ENCODE data around the gene CDAN1. TPM values are rescaled to one million over a fixed set of nuclear protein-coding genes. Genes with fewer than 3 reads are reported as not detected.

CDAN1 gene
- total RNA-seq, 4 donors from 2014 or later = 8.9 to 12.8 (median 11.3) TPM

DNA sequence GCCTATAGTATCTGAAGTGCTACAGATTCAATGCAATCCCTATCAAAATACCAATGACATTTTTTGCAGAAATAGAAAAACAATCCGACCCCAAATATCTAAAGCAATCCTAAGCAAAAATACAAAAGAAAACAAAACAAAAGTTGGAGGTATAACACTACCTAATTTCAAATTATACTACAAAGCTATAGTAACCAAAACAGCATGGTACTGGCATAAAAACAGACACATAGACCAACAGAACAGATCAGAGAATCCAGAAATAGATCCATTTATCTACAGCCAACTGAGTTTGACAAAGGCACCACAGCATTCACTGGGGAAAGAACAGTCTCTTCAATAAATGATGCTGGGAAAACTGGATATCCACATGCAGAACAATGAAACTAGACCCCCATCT, 23.8 kb upstream of the CDAN1 start:
- H3K36me3 ChIP-seq = peaks cover 0 to 19% (median 9%) of the 10 kb centered on the region in 4 donors
- TF ChIP-seq POLR2AphosphoS5 (IDR thresholded peaks at IDR 0.05) (no peak), EP300 (IDR thresholded peaks at IDR 0.05) (no peak), POLR2A (IDR thresholded peaks at IDR 0.05; ENCODE audit: low read depth) (no peak), CTCF (IDR thresholded peaks at IDR 0.05) (no peak)
- no peak for DNase-seq (ENCODE audit: extremely low spot score)
- peaks cover 0 to 10% (median 8%) of the 10 kb centered on the region in 4 donors for H3K9me3 ChIP-seq
- intact Hi-C loops (cut with DNase I) = no loop called here
- H3K27ac ChIP-seq (replicated peaks in 1 of 4) = no peak overlapping the region
- no peak overlapping the region for H3K4me3 ChIP-seq
- H3K4me1 ChIP-seq = no peaks in the 10 kb centered on the region
- no peaks in the 10 kb centered on the region for H3K27me3 ChIP-seq
- 94% methylated on average over 1 of the region's 1 CpG for WGBS

- no peak overlapping the region for H3K27ac ChIP-seq (replicated peaks in 1 of 4)
- DNase-seq (ENCODE audit: extremely low spot score) = no peak
- H3K27me3 ChIP-seq = no peaks in the 10 kb centered on the region
- peaks cover 0 to 10% (median 8%) of the 10 kb centered on the region in 4 donors for H3K9me3 ChIP-seq
- no CpG with 5 or more reads among the region's 2 CpGs for WGBS
- no peaks in the 10 kb centered on the region for H3K4me1 ChIP-seq
- no peak overlapping the region for H3K4me3 ChIP-seq
- TF ChIP-seq EP300 (IDR thresholded peaks at IDR 0.05) = no peak
- TF ChIP-seq POLR2A (IDR thresholded peaks at IDR 0.05; ENCODE audit: low read depth) = no peak
- TF ChIP-seq POLR2AphosphoS5 (IDR thresholded peaks at IDR 0.05) = no peak
- no peak for TF ChIP-seq CTCF (IDR thresholded peaks at IDR 0.05)
- intact Hi-C loops (cut with DNase I) = no loop called here
- peaks cover 0 to 13% (median 6%) of the 10 kb centered on the region in 4 donors for H3K36me3 ChIP-seq
These were observed 22.2 kb upstream of the CDAN1 start for GRCh38 chr15:42759093-42759492.

- 99% methylated on average over 2 of the region's 2 CpGs for WGBS
- TF ChIP-seq POLR2A (IDR thresholded peaks at IDR 0.05; ENCODE audit: low read depth) = no peak
- no peak for TF ChIP-seq POLR2AphosphoS5 (IDR thresholded peaks at IDR 0.05)
- no peak for TF ChIP-seq CTCF (IDR thresholded peaks at IDR 0.05)
- TF ChIP-seq EP300 (IDR thresholded peaks at IDR 0.05) = no peak
These were observed 13.4 kb upstream of the CDAN1 start for GRCh38 chr15:42750306-42750705.

GRCh38 chr15:42749266-42749665, 12.3 kb upstream of the CDAN1 start:
- Histone ChIP-seq H3K9me3 (no peaks in the 10 kb centered on the region), H3K4me1 (no peaks in the 10 kb centered on the region), H3K4me3 (no peak overlapping the region), H3K27me3 (no peaks in the 10 kb centered on the region), H3K27ac (replicated peaks in 1 of 4) (no peak overlapping the region), H3K36me3 (peaks cover 11 to 53% (median 36%) of the 10 kb centered on the region in 4 donors)
- WGBS = 100% methylated on average over 1 of the region's 1 CpG
- TF ChIP-seq EP300 (IDR thresholded peaks at IDR 0.05) = no peak
- no peak for TF ChIP-seq CTCF (IDR thresholded peaks at IDR 0.05)
- no peak for TF ChIP-seq POLR2AphosphoS5 (IDR thresholded peaks at IDR 0.05)
- no peak for TF ChIP-seq POLR2A (IDR thresholded peaks at IDR 0.05; ENCODE audit: low read depth)
- DNase-seq (ENCODE audit: extremely low spot score) = no peak
- intact Hi-C loops (cut with DNase I) = no loop called here

More at GRCh38 chr15:42750306-42750705, 13.4 kb upstream of the CDAN1 start:
- H3K36me3 ChIP-seq = peaks cover 11 to 46% (median 31%) of the 10 kb centered on the region in 4 donors
- H3K9me3 ChIP-seq = no peaks in the 10 kb centered on the region
- H3K27ac ChIP-seq (replicated peaks in 1 of 4) = no peak overlapping the region
- no peaks in the 10 kb centered on the region for H3K4me1 ChIP-seq
- intact Hi-C loops (cut with DNase I) = no loop called here
- no peaks in the 10 kb centered on the region for H3K27me3 ChIP-seq
- no peak for DNase-seq (ENCODE audit: extremely low spot score)
- H3K4me3 ChIP-seq = no peak overlapping the region

DNA sequence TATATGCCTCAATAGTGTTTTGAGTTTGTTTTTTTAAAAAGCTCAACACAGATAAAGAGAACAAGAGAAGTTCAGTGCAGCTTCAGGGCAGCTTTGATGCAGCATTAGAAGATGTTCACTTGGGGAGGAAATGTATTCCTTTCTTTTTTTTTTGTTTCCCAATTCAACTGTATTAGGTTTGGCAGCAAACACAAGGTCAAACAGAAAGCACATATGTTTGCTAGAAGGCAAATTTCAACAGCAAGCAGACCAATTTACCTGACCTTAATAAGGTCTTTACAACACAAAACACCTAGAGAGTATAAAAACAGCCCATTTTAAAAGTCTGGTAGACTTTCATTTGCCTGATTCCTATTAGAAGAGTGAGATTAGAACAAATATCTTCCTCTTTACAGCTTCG, 7.3 kb upstream of the CDAN1 start:
- Histone ChIP-seq H3K36me3 (peaks cover 0 to 20% (median 12%) of the 10 kb centered on the region in 4 donors), H3K27ac (replicated peaks in 1 of 4) (no peak overlapping the region), H3K9me3 (no peaks in the 10 kb centered on the region), H3K27me3 (no peaks in the 10 kb centered on the region), H3K4me3 (no peak overlapping the region), H3K4me1 (no peaks in the 10 kb centered on the region)
- DNase-seq (ENCODE audit: extremely low spot score) = no peak
- WGBS = 86% methylated on average over 1 of the region's 1 CpG
- TF ChIP-seq EP300 (IDR thresholded peaks at IDR 0.05) = no peak
- intact Hi-C loops (cut with DNase I) = no loop called here
